D721Med (cell line): Measurements from ENCODE around the gene COP1.

ENCODE experiments used
- DNase-seq: peaks from one replicate; pipeline ENCODE4 v3.0.0; 2011; ENCODE audit warnings: low spot score; ENCODE audit not compliant: insufficient read length
- FAIRE-seq: peaks from 2 replicates; lab custom pipeline; 2011; peaks lifted over from hg19 to GRCh38; lab: Jason Lieb, UNC
- TF ChIP-seq, protein P1 (sequence below): IDR thresholded peaks from 2 replicates; pipeline ENCODE4 v1.5.1; 2012; ENCODE audit warnings: mild to moderate bottlenecking, control low read depth; ENCODE audit not compliant: insufficient read depth; ENCODE audit errors: missing control alignments

The COP1 gene

GRCh38 chr1:175941164-175941563, 265.9 kb downstream of the COP1 start:
- TF ChIP-seq, protein P1, sequence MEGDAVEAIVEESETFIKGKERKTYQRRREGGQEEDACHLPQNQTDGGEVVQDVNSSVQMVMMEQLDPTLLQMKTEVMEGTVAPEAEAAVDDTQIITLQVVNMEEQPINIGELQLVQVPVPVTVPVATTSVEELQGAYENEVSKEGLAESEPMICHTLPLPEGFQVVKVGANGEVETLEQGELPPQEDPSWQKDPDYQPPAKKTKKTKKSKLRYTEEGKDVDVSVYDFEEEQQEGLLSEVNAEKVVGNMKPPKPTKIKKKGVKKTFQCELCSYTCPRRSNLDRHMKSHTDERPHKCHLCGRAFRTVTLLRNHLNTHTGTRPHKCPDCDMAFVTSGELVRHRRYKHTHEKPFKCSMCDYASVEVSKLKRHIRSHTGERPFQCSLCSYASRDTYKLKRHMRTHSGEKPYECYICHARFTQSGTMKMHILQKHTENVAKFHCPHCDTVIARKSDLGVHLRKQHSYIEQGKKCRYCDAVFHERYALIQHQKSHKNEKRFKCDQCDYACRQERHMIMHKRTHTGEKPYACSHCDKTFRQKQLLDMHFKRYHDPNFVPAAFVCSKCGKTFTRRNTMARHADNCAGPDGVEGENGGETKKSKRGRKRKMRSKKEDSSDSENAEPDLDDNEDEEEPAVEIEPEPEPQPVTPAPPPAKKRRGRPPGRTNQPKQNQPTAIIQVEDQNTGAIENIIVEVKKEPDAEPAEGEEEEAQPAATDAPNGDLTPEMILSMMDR, result no peak
- FAIRE-seq (no peak), DNase-seq (no peak)

GRCh38 chr1:175936736-175937135, 270.4 kb downstream of the COP1 start:
- FAIRE-seq, result no peak
- no peak for DNase-seq
- TF ChIP-seq, protein P1, result no peak

DNA sequence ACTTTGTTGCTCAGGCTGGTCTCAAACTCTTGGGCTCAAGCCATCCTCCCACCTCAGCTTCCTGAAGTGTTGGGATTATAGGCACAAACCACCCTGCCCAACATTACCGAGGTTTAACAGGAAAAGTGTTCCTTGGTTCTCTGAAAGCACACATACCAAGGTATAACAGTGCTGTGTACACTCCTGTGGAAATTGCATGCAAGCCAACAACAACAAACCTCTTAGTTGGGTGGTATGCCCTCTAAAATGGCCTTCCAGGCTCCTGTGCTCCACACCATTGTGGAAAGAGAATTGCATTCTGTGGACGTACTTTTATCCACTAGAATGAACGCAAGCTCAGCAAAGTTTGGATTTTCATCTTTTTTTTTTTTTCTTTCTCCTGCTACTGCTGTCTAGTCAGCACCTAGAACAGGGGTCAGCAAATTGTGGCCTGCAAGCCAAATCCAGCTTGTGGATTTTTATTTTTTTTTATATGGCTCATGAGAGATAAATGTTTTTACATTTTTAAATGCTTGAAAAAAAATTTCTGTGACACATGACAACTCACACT, 271.4 kb downstream of the COP1 start:
- DNase-seq (no peak), FAIRE-seq (no peak)
- TF ChIP-seq, protein P1, result no peak

- FAIRE-seq, result no peak
- DNase-seq, result no peak
- TF ChIP-seq, protein P1, result no peak
Observed at GRCh38 chr1:175935166-175935565, 271.9 kb downstream of the COP1 start.

DNA sequence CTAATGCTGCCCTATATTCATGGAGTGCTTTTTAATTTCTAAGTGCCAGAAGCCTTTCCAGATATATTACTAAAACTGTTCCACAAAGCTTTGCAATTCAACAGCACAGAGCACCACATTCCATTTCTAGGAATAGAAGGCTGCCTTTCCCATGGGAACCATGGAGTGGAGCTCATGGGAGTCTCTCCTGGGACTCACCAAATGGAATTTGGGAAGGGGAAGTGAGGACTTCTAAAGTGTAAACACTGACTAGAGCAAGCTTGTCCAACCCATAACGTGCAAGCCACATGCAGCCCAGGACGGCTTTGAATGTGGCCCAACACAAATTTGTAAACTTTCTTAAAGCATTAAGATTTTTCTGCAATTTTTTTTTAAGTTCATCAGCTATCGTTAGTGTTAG, 273.3 kb downstream of the COP1 start:
- FAIRE-seq, result no peak
- no peak for DNase-seq
- TF ChIP-seq, protein P1, result no peak

DNA sequence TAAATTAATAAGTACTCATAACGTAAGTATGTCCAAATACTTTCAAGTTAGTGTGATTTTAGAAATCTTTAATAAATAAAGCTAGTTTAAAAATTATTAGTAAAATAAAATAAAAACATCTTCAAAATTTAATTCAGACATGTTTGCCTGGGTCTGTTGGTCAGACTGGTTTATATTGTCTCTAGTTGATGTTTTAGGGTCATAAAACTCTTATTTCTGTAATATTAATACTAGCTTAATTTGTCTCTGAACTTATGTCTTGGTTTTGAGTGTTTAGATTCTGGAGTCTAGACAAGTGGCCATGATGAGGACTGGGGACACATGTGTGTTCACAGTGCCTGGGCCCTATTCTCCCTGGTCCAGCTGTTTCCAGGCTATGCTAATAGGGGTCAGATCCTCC, 279.1 kb downstream of the COP1 start:
- FAIRE-seq, result no peak
- no peak for DNase-seq
- TF ChIP-seq, protein P1, result no peak

DNA sequence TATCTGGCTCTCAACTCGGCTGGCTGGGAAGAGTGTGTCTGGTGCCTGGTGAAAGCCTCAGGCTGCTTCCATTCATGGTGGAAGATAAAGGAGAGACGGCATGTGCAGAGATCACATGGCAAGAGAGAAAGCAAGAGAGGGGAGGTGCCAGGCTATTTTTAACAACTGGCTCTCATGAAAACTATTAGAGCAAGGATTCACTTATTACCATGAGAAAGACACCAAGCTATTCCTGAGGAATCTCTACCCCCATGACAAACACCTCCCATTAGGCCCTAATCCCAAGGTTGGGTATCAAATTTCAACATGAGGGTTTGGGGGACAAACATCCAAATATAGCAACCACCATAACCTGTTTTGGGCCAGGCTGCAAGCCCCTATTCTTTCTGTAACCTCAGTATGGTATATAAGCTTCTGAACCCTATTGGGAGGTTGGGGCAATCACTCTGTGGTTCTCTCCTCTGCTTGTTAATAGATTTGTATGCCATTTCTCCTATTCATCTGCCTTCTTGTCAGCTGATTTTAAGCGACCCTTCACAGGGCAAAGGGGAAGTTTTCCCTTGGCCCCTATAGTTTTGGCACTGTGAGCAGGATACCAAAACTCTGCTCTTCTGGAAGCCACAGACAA, 284.7 kb downstream of the COP1 start:
- no peak for FAIRE-seq
- TF ChIP-seq, protein P1, result no peak
- no peak for DNase-seq
